A549 (cell line): ENCODE results near the gene ZNF282. TPM values are rescaled to one million over a fixed set of nuclear protein-coding genes. Genes with fewer than 3 reads are reported as not detected.

Experiments used
- ATAC-seq, 2 experiments: fragments of 200-7000 bp in 1 of 2; fragments of >200 bp in 1 of 2; cut with Nextera tagmentation in 1 of 2; cut with Tn5 transposase in 1 of 2; 3 replicates each; pipeline versions ENCODE4 v1.8.0 to v1.9.1; 2018 to 2020; ENCODE audit warnings: mild to moderate bottlenecking in 1 of 2, moderate library complexity in 1 of 2
- CTCF ChIA-PET: fragments of 300-600 bp; sonication (Branson Sonifier 250); formaldehyde crosslinking; extraction: SDS; loops from one replicate; lab custom pipeline; 2021; ENCODE audit warnings: antibody characterized with exemption, inconsistent platforms; lab: Yijun Ruan, JAX
- POLR2A ChIA-PET: fragments of 350-600 bp; formaldehyde crosslinking; extraction: SDS; loops from one replicate; lab custom pipeline; 2021; ENCODE audit warnings: antibody characterized with exemption, inconsistent platforms; lab: Yijun Ruan, JAX
- DNase-seq, 2 experiments: peaks; one replicate each; pipeline versions ENCODE4 v3.0.0 to v3.0.0-alpha.2; 2011 to 2016; ENCODE audit warnings: low read depth in 1 of 2, low spot score in 1 of 2
- FAIRE-seq: peaks from 2 replicates; lab custom pipeline; 2011; peaks lifted over from hg19 to GRCh38; lab: Jason Lieb, UNC
- H3K27ac ChIP-seq, 2 experiments: fragments of >200 bp; sonication (Bioruptor Twin); formaldehyde crosslinking; 3 replicates each; pipeline ENCODE4 v1.5.1; 2016 to 2017
- H3K4me1 ChIP-seq: fragments of >200 bp; sonication (Bioruptor Twin); formaldehyde crosslinking; 3 replicates; pipeline ENCODE4 v1.6.1; 2016
- H3K4me2 ChIP-seq: fragments of >200 bp; sonication (Bioruptor Twin); formaldehyde crosslinking; 3 replicates; pipeline ENCODE4 v1.6.1; 2016
- H3K4me3 ChIP-seq: fragments of >200 bp; sonication (Bioruptor Twin); formaldehyde crosslinking; 3 replicates; pipeline ENCODE4 v1.5.1; 2016
- H3K9me3 ChIP-seq: fragments of >200 bp; sonication (Bioruptor Twin); formaldehyde crosslinking; 3 replicates; pipeline ENCODE4 v1.6.1; 2016
- ATOH8 ChIP-seq: fragments of 250-450 bp; sonication (Bioruptor Pico); IDR thresholded peaks from 2 replicates; pipeline ENCODE4 v1.5.0; 2020; ENCODE audit warnings: low read depth, mild to moderate bottlenecking, moderate library complexity
- CBX8 ChIP-seq: fragments of 200-600 bp; sonication (generic); IDR thresholded peaks from 2 replicates; pipeline ENCODE4 v1.6.1; 2016
- ELK1 ChIP-seq: fragments of 150-350 bp; IDR thresholded peaks from 2 replicates; pipeline ENCODE4 v1.6.1; 2014; ENCODE audit warnings: low read depth, mild to moderate bottlenecking, low read length
- HEYL ChIP-seq: fragments of 250-450 bp; sonication (Bioruptor Pico); IDR thresholded peaks from 2 replicates; pipeline ENCODE4 v1.8.0; 2021; ENCODE audit warnings: mild to moderate bottlenecking, moderate library complexity
- MYC ChIP-seq: IDR thresholded peaks from 2 replicates; pipeline ENCODE4 v1.6.1; 2012; ENCODE audit warnings: mild to moderate bottlenecking, inconsistent platforms, low read length, improper control_type of control experiment, borderline replicate concordance
- NFE2L2 ChIP-seq: fragments of 150-350 bp; conservative IDR thresholded peaks from 2 replicates; pipeline ENCODE4 v1.6.1; 2014; ENCODE audit warnings: low read length
- NR3C1 ChIP-seq: fragments of >200 bp; sonication (Bioruptor Twin); formaldehyde crosslinking; IDR thresholded peaks from 3 replicates; pipeline ENCODE4 v1.6.1; 2017
- POLR2AphosphoS2 ChIP-seq: conservative IDR thresholded peaks from 2 replicates; pipeline ENCODE4 v1.6.1; 2012; ENCODE audit warnings: low read length, improper control_type of control experiment, inconsistent platforms
- ZC3H11A ChIP-seq: fragments of 450-650 bp; IDR thresholded peaks from 2 replicates; pipeline ENCODE4 v1.6.1; 2014; ENCODE audit warnings: antibody characterized with exemption, mild to moderate bottlenecking
- WGBS: methylation state at CpG from one replicate; pipeline ENCODE4 v1.1.6; 2017; ENCODE audit errors: missing lambda C conversion rate; 5-methylcytosine and 5-hydroxymethylcytosine counted together
- polyA plus RNA-seq, 4 experiments: library from polyadenylated mRNA; depleted of rRNA in 3 of 4; stranded (reverse); fragments of >200 nt; fragmentation: RNase III in 1 of 4; extraction: RNeasy Plus Mini Kit Qiagen cat#74134 plus additional on column Dnase treatment in 1 of 4; gene quantifications; 2 replicates in 3 of 4; 3 replicates in 1 of 4; pipeline ENCODE4 v1.2.3, GENCODE V29; 2011 to 2017
- TF ChIP-seq, protein P1 (sequence below): IDR thresholded peaks from 2 replicates; pipeline ENCODE4 v1.6.1; 2012
- TF ChIP-seq, protein P2 (sequence below): fragments of >200 bp; sonication (Bioruptor Twin); formaldehyde crosslinking; IDR thresholded peaks from 3 replicates; pipeline ENCODE4 v1.6.1; 2016
- TF ChIP-seq, protein P3 (sequence below): fragments of 450-650 bp; IDR thresholded peaks from 2 replicates; pipeline ENCODE4 v1.6.1; 2014; ENCODE audit warnings: antibody characterized with exemption

ZNF282 gene
- polyA plus RNA-seq, 2 of the 4 experiments (the other 2 are of a cell fraction): 11.9 to 18.4 TPM

DNA sequence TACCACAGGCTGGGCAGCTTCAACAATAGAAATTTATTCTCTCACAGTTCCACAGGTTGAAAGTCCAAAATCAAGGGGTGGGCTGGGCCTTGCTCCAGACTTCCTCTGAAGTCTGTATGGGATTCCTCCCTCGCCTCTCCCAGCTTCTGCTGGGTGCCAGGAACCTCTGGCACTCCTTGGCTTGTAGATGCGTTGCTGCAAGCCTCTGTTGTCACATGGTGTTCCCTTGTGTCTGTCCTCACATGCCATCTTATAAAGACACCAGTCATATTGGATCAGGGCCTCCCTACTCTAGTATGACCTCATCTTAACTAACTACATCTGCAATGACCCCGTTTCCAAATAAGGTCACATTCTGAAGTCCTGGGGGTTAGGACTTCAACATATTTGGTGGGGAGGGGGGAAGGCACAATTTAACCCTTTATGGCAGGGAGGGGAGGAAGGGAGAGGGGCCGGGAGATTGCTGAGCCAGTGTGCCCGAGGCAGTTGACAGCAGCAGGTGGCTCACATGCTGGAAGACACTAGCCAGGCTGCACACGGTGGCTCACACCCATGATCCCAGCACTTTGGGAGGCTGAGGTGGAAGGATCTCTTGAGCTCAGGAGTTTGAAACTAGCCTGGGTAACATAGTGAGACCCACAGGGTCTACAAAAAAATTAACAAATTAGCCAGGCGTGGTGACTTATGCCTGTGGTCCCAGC is 18.8 kb downstream of the ZNF282 start:
- DNase-seq: no peak
- Histone ChIP-seq H3K4me3 (no peak overlapping the region), H3K4me1 (peaks cover 2% of the 10 kb centered on the region; the same call in 1 of the 3 replicates), H3K4me2 (no peak overlapping the region), H3K27ac (no peak overlapping the region), H3K9me3 (no peaks in the 10 kb centered on the region)
- ATAC-seq: no peak
- POLR2A ChIA-PET: no interaction called here
- CTCF ChIA-PET: interaction anchor here (0.8 to 4.8 kb wide), 7 partner anchors 13 to 78 kb away, joined by 3 to 16 read pairs (median 5); partner anchors contain the start of genes ZNF282, ZNF398 and ZNF783
- no peak for FAIRE-seq
- no peak for TF ChIP-seq CBX8
- TF ChIP-seq POLR2AphosphoS2: no peak
- TF ChIP-seq, all 56 proteins: peak for 0
- 83% methylated on average over 6 of the region's 7 CpGs for WGBS

GRCh38 chr7:149216402-149216801 is 21.1 kb downstream of the ZNF282 start:
- TF ChIP-seq, protein P1, sequence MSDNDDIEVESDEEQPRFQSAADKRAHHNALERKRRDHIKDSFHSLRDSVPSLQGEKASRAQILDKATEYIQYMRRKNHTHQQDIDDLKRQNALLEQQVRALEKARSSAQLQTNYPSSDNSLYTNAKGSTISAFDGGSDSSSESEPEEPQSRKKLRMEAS: no peak
- no peak for TF ChIP-seq NR3C1
- TF ChIP-seq, protein P2, sequence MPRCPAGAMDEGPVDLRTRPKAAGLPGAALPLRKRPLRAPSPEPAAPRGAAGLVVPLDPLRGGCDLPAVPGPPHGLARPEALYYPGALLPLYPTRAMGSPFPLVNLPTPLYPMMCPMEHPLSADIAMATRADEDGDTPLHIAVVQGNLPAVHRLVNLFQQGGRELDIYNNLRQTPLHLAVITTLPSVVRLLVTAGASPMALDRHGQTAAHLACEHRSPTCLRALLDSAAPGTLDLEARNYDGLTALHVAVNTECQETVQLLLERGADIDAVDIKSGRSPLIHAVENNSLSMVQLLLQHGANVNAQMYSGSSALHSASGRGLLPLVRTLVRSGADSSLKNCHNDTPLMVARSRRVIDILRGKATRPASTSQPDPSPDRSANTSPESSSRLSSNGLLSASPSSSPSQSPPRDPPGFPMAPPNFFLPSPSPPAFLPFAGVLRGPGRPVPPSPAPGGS: no peak
- TF ChIP-seq ZC3H11A: no peak
- TF ChIP-seq, protein P3, sequence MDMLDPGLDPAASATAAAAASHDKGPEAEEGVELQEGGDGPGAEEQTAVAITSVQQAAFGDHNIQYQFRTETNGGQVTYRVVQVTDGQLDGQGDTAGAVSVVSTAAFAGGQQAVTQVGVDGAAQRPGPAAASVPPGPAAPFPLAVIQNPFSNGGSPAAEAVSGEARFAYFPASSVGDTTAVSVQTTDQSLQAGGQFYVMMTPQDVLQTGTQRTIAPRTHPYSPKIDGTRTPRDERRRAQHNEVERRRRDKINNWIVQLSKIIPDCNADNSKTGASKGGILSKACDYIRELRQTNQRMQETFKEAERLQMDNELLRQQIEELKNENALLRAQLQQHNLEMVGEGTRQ: no peak
- no peak for TF ChIP-seq MYC
- TF ChIP-seq ATOH8 (CRISPR knock-in tag): no peak
- TF ChIP-seq ELK1: no peak
- Histone ChIP-seq H3K4me3 (no peak overlapping the region), H3K9me3 (no peaks in the 10 kb centered on the region), H3K4me2 (no peak overlapping the region), H3K27ac (no peak overlapping the region), H3K4me1 (peaks cover 5% of the 10 kb centered on the region; the same call in 1 of the 3 replicates)
- CTCF ChIA-PET: no interaction called here
- FAIRE-seq: no peak
- no peak for DNase-seq
- 87% methylated on average over 2 of the region's 2 CpGs for WGBS
- no peak for ATAC-seq
- POLR2A ChIA-PET: no interaction called here

GRCh38 chr7:149217570-149217969 is 22.2 kb downstream of the ZNF282 start:
- Histone ChIP-seq H3K4me2 (no peak overlapping the region), H3K9me3 (no peaks in the 10 kb centered on the region), H3K27ac (no peak overlapping the region), H3K4me3 (no peak overlapping the region), H3K4me1 (peaks cover 5% of the 10 kb centered on the region; the same call in 1 of the 3 replicates)
- DNase-seq (no peak), ATAC-seq (no peak), FAIRE-seq (no peak)
- WGBS: 96% methylated on average over 6 of the region's 6 CpGs
- no peak for TF ChIP-seq NFE2L2
- TF ChIP-seq HEYL: no peak
- POLR2A ChIA-PET: no interaction called here
- CTCF ChIA-PET: interaction anchor here (2.4 kb wide), 1 partner anchor 22 kb away, joined by 8 read pairs; the partner anchor contains the start of gene ZNF282
